Loucy (cell line): ENCODE measurements around the gene PALD1.

Experiments used
- CTCF ChIP-seq: fragments of 200-600 bp; sonication (generic); conservative IDR thresholded peaks from 2 replicates; pipeline ENCODE4 v1.5.1; 2014; ENCODE audit warnings: mild to moderate bottlenecking, antibody characterized with exemption, low read length
- EZH2phosphoT487 ChIP-seq: fragments of 200-600 bp; IDR thresholded peaks from 2 replicates; pipeline ENCODE4 v1.6.1; 2018; ENCODE audit warnings: antibody characterized with exemption, mild to moderate bottlenecking, moderate library complexity, borderline replicate concordance

- TF ChIP-seq CTCF, result no peak
- TF ChIP-seq EZH2phosphoT487, result no peak
Measured at GRCh38 chr10:70481831-70482530, 3.4 kb downstream of the PALD1 start.
